Measurements from ENCODE around the gene SCG5. TPM values are rescaled to one million over a fixed set of nuclear protein-coding genes. Genes with fewer than 3 reads are reported as not detected.

Gene SCG5
- total and polyA plus RNA-seq, 2 donors (not counting 1 experiment from before 2014, with no cell fraction given): 27.8 to 39.8 TPM

DNA sequence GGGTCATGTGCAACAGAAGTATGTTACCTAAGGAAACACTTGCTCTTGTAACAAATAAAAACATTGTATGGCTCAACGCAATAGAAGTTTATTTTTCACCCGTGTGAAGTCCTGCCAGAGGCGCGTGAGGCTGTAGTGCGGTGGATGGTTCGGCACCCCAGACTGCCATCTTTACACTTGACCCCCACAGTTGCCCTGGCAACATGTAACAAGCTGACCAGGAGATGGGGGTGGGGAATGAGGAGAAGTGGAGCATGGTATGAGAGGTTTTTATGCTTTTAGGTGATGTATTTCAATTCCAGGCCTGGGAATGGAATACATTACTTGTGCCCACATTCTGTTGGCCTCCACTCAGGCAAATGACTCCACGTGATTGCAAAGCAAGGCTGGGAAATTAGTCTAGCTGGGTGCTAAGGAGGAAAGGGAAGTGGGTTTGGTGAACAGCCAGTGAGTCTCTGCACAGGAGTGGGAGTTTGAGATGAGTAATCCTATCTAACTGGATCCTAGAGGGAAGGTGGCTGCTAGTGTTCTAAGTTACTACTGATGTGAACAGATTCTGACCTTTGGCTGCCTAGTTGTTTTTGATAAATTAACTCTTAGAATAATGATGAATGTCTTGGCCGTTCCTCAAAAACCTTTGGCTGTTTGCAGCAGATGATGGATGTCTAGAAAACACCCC is 42.5 kb downstream of the SCG5 start:
- H3K4me1 ChIP-seq (ENCODE audit: control insufficient read depth, extremely low read depth, insufficient read depth, low read length): peaks cover 21% of the 10 kb centered on the region
- H3K9ac ChIP-seq (ENCODE audit: insufficient read depth, low read length): no peak overlapping the region
- H3K79me2 ChIP-seq (ENCODE audit: control insufficient read depth, insufficient read depth, low read length): no peaks in the 10 kb centered on the region
- no peak overlapping the region for H3K4me2 ChIP-seq (ENCODE audit: extremely low read depth, insufficient read depth, low read length)
- peak overlapping the region; percentile 1 for H3K27ac ChIP-seq (ENCODE audit: insufficient read depth, low read length)
- H2AFZ ChIP-seq (ENCODE audit: low read length): no peak overlapping the region
- H4K20me1 ChIP-seq (ENCODE audit: control insufficient read depth, extremely low read depth, insufficient read depth, low read length): no peaks in the 10 kb centered on the region
- H3K9me3 ChIP-seq (ENCODE audit: control insufficient read depth, insufficient read depth, low read depth, low read length): no peaks in the 10 kb centered on the region
- H3K36me3 ChIP-seq (ENCODE audit: control insufficient read depth, insufficient read depth, low read length): no peaks in the 10 kb centered on the region
- DNase-seq (ENCODE audit: low read depth in 2 of 2): peak; percentile 92 to 99
- TF ChIP-seq EZH2 (IDR thresholded peaks at IDR 0.05; ENCODE audit: low read length, missing control alignments) (no peak), CTCF (conservative IDR thresholded peaks at IDR 0.05 in 1 of 2, IDR thresholded peaks at IDR 0.05 in 1 of 2; ENCODE audit: low read depth in 1 of 2, low read length in 2 of 2) (no peak)
- no peak overlapping the region for H3K4me3 ChIP-seq (replicated peaks in 1 of 4; ENCODE audit: control extremely low read depth in 1 of 4, insufficient read depth in 1 of 4, low read depth in 3 of 4, low read length in 4 of 4)
- no peaks in the 10 kb centered on the region for H3K27me3 ChIP-seq (ENCODE audit: control insufficient read depth, insufficient read depth, low read length)

GRCh38 chr15:32685576-32685975 is 44.1 kb downstream of the SCG5 start:
- Histone ChIP-seq H3K79me2 (ENCODE audit: control insufficient read depth, insufficient read depth, low read length) (no peaks in the 10 kb centered on the region), H3K9me3 (ENCODE audit: control insufficient read depth, insufficient read depth, low read depth, low read length) (no peaks in the 10 kb centered on the region), H3K4me1 (ENCODE audit: control insufficient read depth, extremely low read depth, insufficient read depth, low read length) (peaks cover 21% of the 10 kb centered on the region), H2AFZ (ENCODE audit: low read length) (no peak overlapping the region), H4K20me1 (ENCODE audit: control insufficient read depth, extremely low read depth, insufficient read depth, low read length) (no peaks in the 10 kb centered on the region), H3K9ac (ENCODE audit: insufficient read depth, low read length) (no peak overlapping the region), H3K4me3 (replicated peaks in 1 of 4; ENCODE audit: control extremely low read depth in 1 of 4, insufficient read depth in 1 of 4, low read depth in 3 of 4, low read length in 4 of 4) (no peak overlapping the region), H3K36me3 (ENCODE audit: control insufficient read depth, insufficient read depth, low read length) (no peaks in the 10 kb centered on the region), H3K4me2 (ENCODE audit: extremely low read depth, insufficient read depth, low read length) (no peak overlapping the region), H3K27me3 (ENCODE audit: control insufficient read depth, insufficient read depth, low read length) (no peaks in the 10 kb centered on the region), H3K27ac (ENCODE audit: insufficient read depth, low read length) (no peak overlapping the region)
- TF ChIP-seq EZH2 (IDR thresholded peaks at IDR 0.05; ENCODE audit: low read length, missing control alignments): no peak
- no peak for TF ChIP-seq CTCF (conservative IDR thresholded peaks at IDR 0.05 in 1 of 2, IDR thresholded peaks at IDR 0.05 in 1 of 2; ENCODE audit: low read depth in 1 of 2, low read length in 2 of 2)
- DNase-seq (ENCODE audit: low read depth in 2 of 2): peak in 1 of 2 donors; percentile 85

GRCh38 chr15:32687556-32687955 is 46.0 kb downstream of the SCG5 start:
- H3K9ac ChIP-seq (ENCODE audit: insufficient read depth, low read length): no peak overlapping the region
- TF ChIP-seq EZH2 (IDR thresholded peaks at IDR 0.05; ENCODE audit: low read length, missing control alignments) (no peak), CTCF (conservative IDR thresholded peaks at IDR 0.05 in 1 of 2, IDR thresholded peaks at IDR 0.05 in 1 of 2; ENCODE audit: low read depth in 1 of 2, low read length in 2 of 2) (no peak)
- no peak overlapping the region for H2AFZ ChIP-seq (ENCODE audit: low read length)
- H3K27me3 ChIP-seq (ENCODE audit: control insufficient read depth, insufficient read depth, low read length): no peaks in the 10 kb centered on the region
- H3K4me2 ChIP-seq (ENCODE audit: extremely low read depth, insufficient read depth, low read length): no peak overlapping the region
- DNase-seq (ENCODE audit: low read depth in 2 of 2): peak in 1 of 2 donors; percentile 83
- H3K4me3 ChIP-seq (replicated peaks in 1 of 4; ENCODE audit: control extremely low read depth in 1 of 4, insufficient read depth in 1 of 4, low read depth in 3 of 4, low read length in 4 of 4): no peak overlapping the region
- H3K36me3 ChIP-seq (ENCODE audit: control insufficient read depth, insufficient read depth, low read length): no peaks in the 10 kb centered on the region
- no peaks in the 10 kb centered on the region for H3K79me2 ChIP-seq (ENCODE audit: control insufficient read depth, insufficient read depth, low read length)
- H3K27ac ChIP-seq (ENCODE audit: insufficient read depth, low read length): no peak overlapping the region
- peaks cover 15% of the 10 kb centered on the region for H3K4me1 ChIP-seq (ENCODE audit: control insufficient read depth, extremely low read depth, insufficient read depth, low read length)
- no peaks in the 10 kb centered on the region for H4K20me1 ChIP-seq (ENCODE audit: control insufficient read depth, extremely low read depth, insufficient read depth, low read length)
- no peaks in the 10 kb centered on the region for H3K9me3 ChIP-seq (ENCODE audit: control insufficient read depth, insufficient read depth, low read depth, low read length)
